ENCODE measurements around the gene TOR1A. TPM values are rescaled to one million over a fixed set of nuclear protein-coding genes. Genes with fewer than 3 reads are reported as not detected.

The TOR1A gene
- total RNA-seq, 1 experiment from 2014 or later: 24.4 TPM

- no peaks in the 10 kb centered on the region for H3K9me2 ChIP-seq (ENCODE audit: insufficient read depth)
- no peak for TF ChIP-seq CBX3 (IDR thresholded peaks at IDR 0.05; ENCODE audit: low read depth)
- TF ChIP-seq JUND (IDR thresholded peaks at IDR 0.05): no peak
- TF ChIP-seq ZNF274 (IDR thresholded peaks at IDR 0.05; ENCODE audit: low read depth, low read length): no peak
- no peak for TF ChIP-seq SIN3A (IDR thresholded peaks at IDR 0.05; ENCODE audit: low read depth)
- no peak for TF ChIP-seq EZH2phosphoT487 (IDR thresholded peaks at IDR 0.05; ENCODE audit: borderline replicate concordance)
- no peak for TF ChIP-seq YY1 (IDR thresholded peaks at IDR 0.05; ENCODE audit: extremely low read depth, insufficient replicate concordance, low read depth, low read length)
- no peak for TF ChIP-seq TCF7L2 (IDR thresholded peaks at IDR 0.05; ENCODE audit: borderline replicate concordance, extremely low read depth, insufficient read depth, insufficient read length)
- TF ChIP-seq EZH2 (IDR thresholded peaks at IDR 0.05): no peak
- TF ChIP-seq FOSL1 (IDR thresholded peaks at IDR 0.05; ENCODE audit: low read depth): no peak
- TF ChIP-seq POLR2A (IDR thresholded peaks at IDR 0.05; ENCODE audit: borderline replicate concordance, extremely low read depth, insufficient read depth, insufficient read length): no peak
- TF ChIP-seq ZFX (IDR thresholded peaks at IDR 0.05): no peak
- no peak for TF ChIP-seq SP1 (IDR thresholded peaks at IDR 0.05; ENCODE audit: low read depth)
- no peak for TF ChIP-seq ELF1 (IDR thresholded peaks at IDR 0.05; ENCODE audit: borderline replicate concordance, low read depth)
- TF ChIP-seq REST (IDR thresholded peaks at IDR 0.05; ENCODE audit: low read depth): no peak
- TF ChIP-seq CEBPB (IDR thresholded peaks at IDR 0.05; ENCODE audit: low read depth): no peak
- TF ChIP-seq RAD21 (IDR thresholded peaks at IDR 0.05; ENCODE audit: low read depth): no peak
- no peak for TF ChIP-seq CTCF (IDR thresholded peaks at IDR 0.05 in 2 of 3, conservative IDR thresholded peaks at IDR 0.05 in 1 of 3; ENCODE audit: borderline replicate concordance in 1 of 3, insufficient read depth in 1 of 3, low read depth in 2 of 3, low read length in 2 of 3)
- H3K4me2 ChIP-seq (ENCODE audit: low read length): no peak overlapping the region
- no peaks in the 10 kb centered on the region for H3K36me3 ChIP-seq (ENCODE audit: control insufficient read depth in 1 of 2, insufficient read depth in 2 of 2, low read length in 2 of 2)
- no TSS peak for BruUV-seq (replicated peaks)
- no peak overlapping the region for H3K27ac ChIP-seq (ENCODE audit: low read depth, low read length)
- no peaks in the 10 kb centered on the region for H3K4me1 ChIP-seq (ENCODE audit: control insufficient read depth in 1 of 2, insufficient read depth in 2 of 2, low read length in 2 of 2)
- ChIA-PET POLR2A (no interaction called here), CTCF (interaction anchor here (0.5 kb wide), 1 partner anchor 135 kb away, joined by 3 read pairs; no protein-coding TSS in a partner anchor), RAD21 (ENCODE audit: low non-redundant PET in 1 of 2, low total read pairs in 2 of 2, uncharacterized antibody in 2 of 2, unreplicated experiment in 2 of 2) (no interaction called here)
- no peak for ATAC-seq
- H3K4me3 ChIP-seq (replicated peaks in 1 of 2; ENCODE audit: low read depth in 1 of 2, low read length in 2 of 2): no peak overlapping the region
- no peaks in the 10 kb centered on the region for H3K27me3 ChIP-seq (ENCODE audit: insufficient read depth, low read length)
- intact Hi-C loops (cut with micrococcal nuclease): no loop called here
- H2AFZ ChIP-seq (ENCODE audit: low read depth, low read length, poor library complexity, severe bottlenecking): no peak overlapping the region
- no peaks in the 10 kb centered on the region for H3K9me3 ChIP-seq (ENCODE audit: control insufficient read depth in 1 of 2, insufficient read depth in 1 of 2, low read depth in 1 of 2, low read length in 2 of 2)
- H3K9ac ChIP-seq (ENCODE audit: low read length): no peak overlapping the region
- no peaks in the 10 kb centered on the region for H3K79me2 ChIP-seq (ENCODE audit: insufficient read depth, low read length)
- H4K20me1 ChIP-seq (ENCODE audit: insufficient read depth): no peaks in the 10 kb centered on the region
- DNase-seq (ENCODE audit: low read depth, low spot score): no peak
Observed at GRCh38 chr9:129863059-129863690, 39.2 kb upstream of the TOR1A start.
